ENCODE results near the gene PRRC2C.

Gene PRRC2C

DNA sequence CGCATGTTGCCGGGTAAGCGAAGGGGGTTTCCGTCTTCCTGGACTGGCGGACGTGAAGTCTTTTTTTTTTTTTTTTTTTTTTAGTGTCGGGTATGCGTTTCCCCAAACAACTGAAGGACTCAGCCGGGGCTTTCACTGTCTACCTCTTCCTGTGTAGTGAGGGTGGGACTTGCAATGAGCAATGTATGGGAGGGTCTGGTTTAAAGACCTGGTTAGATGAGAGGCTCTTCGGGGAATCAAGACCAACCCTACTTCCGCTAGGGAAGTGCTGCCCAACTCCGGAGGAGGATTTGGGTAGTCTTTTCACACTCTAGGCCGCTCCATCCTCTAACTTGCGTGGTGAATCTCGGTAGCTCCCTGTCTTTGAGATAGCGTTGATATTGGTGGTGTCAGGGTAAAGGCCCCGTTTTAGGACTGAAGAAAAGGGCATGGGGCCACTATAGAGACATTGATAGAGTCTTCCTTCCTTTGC, 754 bp downstream of the PRRC2C start:
- TF ChIP-seq, protein P1, sequence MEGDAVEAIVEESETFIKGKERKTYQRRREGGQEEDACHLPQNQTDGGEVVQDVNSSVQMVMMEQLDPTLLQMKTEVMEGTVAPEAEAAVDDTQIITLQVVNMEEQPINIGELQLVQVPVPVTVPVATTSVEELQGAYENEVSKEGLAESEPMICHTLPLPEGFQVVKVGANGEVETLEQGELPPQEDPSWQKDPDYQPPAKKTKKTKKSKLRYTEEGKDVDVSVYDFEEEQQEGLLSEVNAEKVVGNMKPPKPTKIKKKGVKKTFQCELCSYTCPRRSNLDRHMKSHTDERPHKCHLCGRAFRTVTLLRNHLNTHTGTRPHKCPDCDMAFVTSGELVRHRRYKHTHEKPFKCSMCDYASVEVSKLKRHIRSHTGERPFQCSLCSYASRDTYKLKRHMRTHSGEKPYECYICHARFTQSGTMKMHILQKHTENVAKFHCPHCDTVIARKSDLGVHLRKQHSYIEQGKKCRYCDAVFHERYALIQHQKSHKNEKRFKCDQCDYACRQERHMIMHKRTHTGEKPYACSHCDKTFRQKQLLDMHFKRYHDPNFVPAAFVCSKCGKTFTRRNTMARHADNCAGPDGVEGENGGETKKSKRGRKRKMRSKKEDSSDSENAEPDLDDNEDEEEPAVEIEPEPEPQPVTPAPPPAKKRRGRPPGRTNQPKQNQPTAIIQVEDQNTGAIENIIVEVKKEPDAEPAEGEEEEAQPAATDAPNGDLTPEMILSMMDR (IDR thresholded peaks at IDR 0.05): no peak

DNA sequence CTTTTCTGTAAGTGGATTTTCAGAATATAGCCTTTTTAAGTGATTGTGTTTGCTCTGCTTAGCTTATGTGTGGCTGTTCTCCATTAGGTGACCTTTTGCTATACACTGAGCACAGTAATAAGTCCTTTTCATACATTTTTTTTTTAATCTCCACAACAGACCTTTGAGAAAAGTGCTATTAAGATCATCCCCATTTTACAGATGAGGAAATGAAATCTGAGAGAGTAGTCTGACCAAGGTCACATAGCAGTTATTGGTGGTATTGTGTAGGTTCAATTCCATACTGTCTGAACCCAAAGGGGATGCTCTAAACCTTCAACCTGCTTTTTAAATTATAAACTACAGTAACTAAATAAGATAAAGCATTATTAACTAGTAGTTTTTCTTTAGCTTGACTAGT, 1.7 kb downstream of the PRRC2C start:
- TF ChIP-seq, protein P1 (IDR thresholded peaks at IDR 0.05): no peak

DNA sequence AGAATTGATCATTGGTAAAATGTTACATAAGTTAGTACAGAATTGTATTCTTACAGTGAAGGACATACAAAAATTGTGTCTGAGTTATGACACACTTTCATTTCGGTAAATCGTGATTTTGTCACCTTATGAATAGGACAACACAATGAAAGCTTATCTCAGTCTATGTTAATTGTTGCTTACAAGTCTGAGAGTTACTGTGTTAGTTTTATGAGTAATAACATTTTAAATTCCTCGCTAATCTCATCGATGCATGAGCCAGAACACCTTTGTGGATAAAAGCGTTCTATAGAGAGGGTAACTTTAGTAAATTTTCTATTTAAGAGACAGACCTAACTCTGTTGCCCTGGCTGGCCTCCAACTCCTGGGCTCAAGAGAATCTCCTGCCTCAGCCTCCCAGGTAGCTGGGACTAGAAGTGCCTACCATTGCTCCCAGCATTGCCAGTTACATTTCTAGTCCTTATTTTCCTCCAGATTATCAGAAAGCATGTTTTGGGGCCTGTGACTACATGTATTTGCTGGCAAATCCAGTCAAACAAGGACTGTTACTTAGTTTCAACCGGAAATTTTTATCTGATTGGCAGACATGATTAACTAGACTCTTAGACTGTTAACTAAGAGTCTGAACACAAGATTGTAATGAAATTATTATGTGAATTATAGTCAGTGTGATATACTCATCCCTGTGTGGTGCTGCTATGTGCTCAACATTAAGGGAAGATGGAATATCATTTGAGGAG, 3.0 kb downstream of the PRRC2C start:
- TF ChIP-seq, protein P1 (IDR thresholded peaks at IDR 0.05): no peak

DNA sequence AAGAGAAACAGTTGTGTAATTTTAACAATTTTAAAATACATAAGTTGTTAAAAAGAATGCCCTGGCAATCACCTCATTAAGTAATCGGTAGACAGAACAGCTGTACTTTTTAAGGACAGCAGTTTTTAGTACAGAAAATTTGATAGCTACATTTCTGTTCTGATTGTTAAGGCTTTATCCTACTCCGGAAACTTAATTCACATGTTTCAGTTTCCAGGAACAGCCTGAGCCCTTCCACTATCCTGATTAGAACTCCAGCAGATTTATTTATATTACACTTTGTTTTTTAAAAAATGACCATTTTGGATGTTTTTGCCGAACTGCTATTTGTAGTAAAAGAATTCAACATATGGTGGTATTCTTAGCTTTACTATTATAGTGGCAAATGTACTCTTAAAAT, 8.7 kb downstream of the PRRC2C start:
- TF ChIP-seq, protein P1 (IDR thresholded peaks at IDR 0.05): no peak

DNA sequence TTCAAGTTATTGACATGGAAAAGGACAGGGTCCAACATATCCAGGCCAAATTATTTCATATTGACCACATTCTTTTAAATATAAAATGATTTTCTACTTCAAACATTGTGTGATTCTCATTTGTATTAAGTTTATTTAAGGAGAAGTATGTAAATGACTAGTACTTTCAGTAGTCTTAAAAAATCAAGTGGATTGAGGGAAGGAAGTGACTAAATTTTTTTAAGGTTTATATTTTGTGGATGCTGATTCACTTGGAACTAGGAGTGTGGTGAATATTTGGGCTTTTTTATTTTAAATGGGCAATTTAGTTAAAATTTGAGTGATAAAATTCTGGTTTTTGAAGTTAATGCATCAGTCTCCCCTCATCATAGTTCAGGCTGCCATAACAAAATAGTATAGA, 10.1 kb downstream of the PRRC2C start:
- TF ChIP-seq, protein P1 (IDR thresholded peaks at IDR 0.05): no peak

DNA sequence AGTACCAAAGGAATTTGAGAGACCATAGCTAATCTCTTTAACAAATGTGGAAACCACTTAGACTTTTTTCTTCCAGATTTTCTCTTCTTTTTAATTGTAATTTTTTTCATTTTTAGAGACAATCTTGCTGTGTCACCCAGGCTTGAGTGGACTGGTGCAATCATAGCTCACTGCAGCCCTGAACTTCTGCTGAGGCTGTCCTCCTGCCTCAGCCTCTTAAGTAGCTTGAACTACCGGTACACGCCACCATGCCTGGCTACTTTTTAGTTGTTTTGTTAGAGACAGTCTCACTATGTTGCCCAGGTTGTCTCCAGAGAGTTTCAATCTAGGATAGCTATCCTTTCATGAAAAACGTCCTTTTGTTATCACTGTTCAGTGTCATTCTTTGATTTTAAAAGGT, 15.0 kb downstream of the PRRC2C start:
- TF ChIP-seq, protein P1 (IDR thresholded peaks at IDR 0.05): no peak

DNA sequence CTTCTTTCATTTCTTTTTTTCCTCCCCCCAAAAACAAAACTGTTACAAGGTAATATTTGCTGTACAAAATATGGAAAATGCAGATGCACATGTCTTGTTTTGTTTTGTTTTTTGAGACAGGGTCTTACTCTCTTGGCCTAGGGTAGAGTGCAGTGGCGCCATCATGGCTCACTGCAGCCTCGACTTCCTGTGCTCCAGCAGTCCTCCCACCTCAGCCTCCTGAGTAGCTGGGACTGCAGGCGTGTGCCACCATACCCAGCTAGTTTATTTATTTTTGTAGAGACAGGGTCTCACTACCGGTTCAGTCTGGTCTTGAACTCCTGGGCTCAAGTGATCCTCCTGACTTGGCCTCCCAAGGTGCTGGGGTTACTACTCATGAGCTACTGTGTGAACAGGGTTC, 15.5 kb downstream of the PRRC2C start:
- TF ChIP-seq, protein P1 (IDR thresholded peaks at IDR 0.05): no peak

Measured in LNCAP (cell line).